ENCODE data around the gene GRAMD1B.
"Not testable (repeated sequence)": the region's sequence is repeated elsewhere in the genome, so short reads cannot be mapped to it uniquely, and the experiment has no call there.

DNA sequence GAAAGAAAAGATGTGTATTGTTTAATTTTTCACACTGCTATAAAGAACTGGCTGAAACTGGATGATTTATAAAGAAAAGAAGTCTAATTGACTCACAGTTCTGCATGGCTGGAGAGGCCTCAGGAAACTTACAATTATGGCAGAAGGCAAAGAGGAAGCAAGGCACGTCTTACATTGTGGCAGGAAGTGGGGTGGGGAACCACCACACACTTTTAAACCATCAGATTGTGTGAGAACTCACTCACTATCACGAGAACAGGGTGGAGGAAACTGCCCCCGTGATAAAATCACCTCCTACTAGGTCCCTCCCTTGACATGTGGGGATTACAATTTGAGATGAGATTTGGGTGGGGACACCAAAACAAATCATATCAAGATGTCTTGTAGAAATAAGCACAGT, 229.9 kb downstream of the GRAMD1B start:
- TF ChIP-seq, protein P1, sequence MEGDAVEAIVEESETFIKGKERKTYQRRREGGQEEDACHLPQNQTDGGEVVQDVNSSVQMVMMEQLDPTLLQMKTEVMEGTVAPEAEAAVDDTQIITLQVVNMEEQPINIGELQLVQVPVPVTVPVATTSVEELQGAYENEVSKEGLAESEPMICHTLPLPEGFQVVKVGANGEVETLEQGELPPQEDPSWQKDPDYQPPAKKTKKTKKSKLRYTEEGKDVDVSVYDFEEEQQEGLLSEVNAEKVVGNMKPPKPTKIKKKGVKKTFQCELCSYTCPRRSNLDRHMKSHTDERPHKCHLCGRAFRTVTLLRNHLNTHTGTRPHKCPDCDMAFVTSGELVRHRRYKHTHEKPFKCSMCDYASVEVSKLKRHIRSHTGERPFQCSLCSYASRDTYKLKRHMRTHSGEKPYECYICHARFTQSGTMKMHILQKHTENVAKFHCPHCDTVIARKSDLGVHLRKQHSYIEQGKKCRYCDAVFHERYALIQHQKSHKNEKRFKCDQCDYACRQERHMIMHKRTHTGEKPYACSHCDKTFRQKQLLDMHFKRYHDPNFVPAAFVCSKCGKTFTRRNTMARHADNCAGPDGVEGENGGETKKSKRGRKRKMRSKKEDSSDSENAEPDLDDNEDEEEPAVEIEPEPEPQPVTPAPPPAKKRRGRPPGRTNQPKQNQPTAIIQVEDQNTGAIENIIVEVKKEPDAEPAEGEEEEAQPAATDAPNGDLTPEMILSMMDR (conservative IDR thresholded peaks at IDR 0.05; ENCODE audit: low read depth, low read length) = not testable (repeated sequence)
- TF ChIP-seq EZH2phosphoT487 (IDR thresholded peaks at IDR 0.05; ENCODE audit: borderline replicate concordance, low read length) = not testable (repeated sequence)
